A549 (cell line): ENCODE data around the gene EPS8. TPM values are rescaled to one million over a fixed set of nuclear protein-coding genes. Genes with fewer than 3 reads are reported as not detected.
"Not testable (repeated sequence)": the region's sequence is repeated elsewhere in the genome, so short reads cannot be mapped to it uniquely, and the experiment has no call there.

Source experiments
- ATAC-seq, 2 experiments: fragments of 200-7000 bp in 1 of 2; fragments of >200 bp in 1 of 2; cut with Nextera tagmentation in 1 of 2; cut with Tn5 transposase in 1 of 2; 3 replicates each; pipeline versions ENCODE4 v1.8.0 to v1.9.1; 2018 to 2020; ENCODE audit warnings: mild to moderate bottlenecking in 1 of 2, moderate library complexity in 1 of 2
- CTCF ChIA-PET: fragments of 300-600 bp; sonication (Branson Sonifier 250); formaldehyde crosslinking; extraction: SDS; loops from one replicate; lab custom pipeline; 2021; ENCODE audit warnings: antibody characterized with exemption, inconsistent platforms; lab: Yijun Ruan, JAX
- POLR2A ChIA-PET: fragments of 350-600 bp; formaldehyde crosslinking; extraction: SDS; loops from one replicate; lab custom pipeline; 2021; ENCODE audit warnings: antibody characterized with exemption, inconsistent platforms; lab: Yijun Ruan, JAX
- DNase-seq, 2 experiments: peaks; one replicate each; pipeline versions ENCODE4 v3.0.0 to v3.0.0-alpha.2; 2011 to 2016; ENCODE audit warnings: low read depth in 1 of 2, low spot score in 1 of 2
- FAIRE-seq: peaks from 2 replicates; lab custom pipeline; 2011; peaks lifted over from hg19 to GRCh38; lab: Jason Lieb, UNC
- H3K27ac ChIP-seq, 2 experiments: fragments of >200 bp; sonication (Bioruptor Twin); formaldehyde crosslinking; 3 replicates each; pipeline ENCODE4 v1.5.1; 2016 to 2017
- H3K4me1 ChIP-seq: fragments of >200 bp; sonication (Bioruptor Twin); formaldehyde crosslinking; 3 replicates; pipeline ENCODE4 v1.6.1; 2016
- H3K4me2 ChIP-seq: fragments of >200 bp; sonication (Bioruptor Twin); formaldehyde crosslinking; 3 replicates; pipeline ENCODE4 v1.6.1; 2016
- H3K4me3 ChIP-seq: fragments of >200 bp; sonication (Bioruptor Twin); formaldehyde crosslinking; 3 replicates; pipeline ENCODE4 v1.5.1; 2016
- H3K9me3 ChIP-seq: fragments of >200 bp; sonication (Bioruptor Twin); formaldehyde crosslinking; 3 replicates; pipeline ENCODE4 v1.6.1; 2016
- BHLHE40 ChIP-seq: IDR thresholded peaks from 2 replicates; pipeline ENCODE4 v1.6.1; 2012; ENCODE audit warnings: low read depth, low read length, inconsistent platforms
- CEBPB ChIP-seq, 2 experiments: fragments of >200 bp in 1 of 2; sonication (Bioruptor Twin) in 1 of 2; formaldehyde crosslinking in 1 of 2; IDR thresholded peaks; 2 replicates each; pipeline ENCODE4 v1.6.1; 2012 to 2016
- FOSB ChIP-seq: fragments of 250-450 bp; sonication (Bioruptor Pico); IDR thresholded peaks from 2 replicates; pipeline ENCODE4 v1.5.0; 2020; ENCODE audit warnings: mild to moderate bottlenecking, moderate library complexity
- FOSL2 ChIP-seq, 2 experiments: fragments of 450-650 bp in 1 of 2; fragments of >200 bp in 1 of 2; sonication (Bioruptor Twin) in 1 of 2; formaldehyde crosslinking; IDR thresholded peaks; 2 replicates each; pipeline versions ENCODE4 v1.5.0 to v1.6.1; 2016 to 2020; ENCODE audit warnings: mild to moderate bottlenecking in 1 of 2, moderate library complexity in 1 of 2
- MAFK ChIP-seq: fragments of 450-650 bp; IDR thresholded peaks from 2 replicates; pipeline ENCODE4 v1.6.1; 2014; ENCODE audit not compliant: partially characterized antibody
- NR3C1 ChIP-seq: fragments of >200 bp; sonication (Bioruptor Twin); formaldehyde crosslinking; IDR thresholded peaks from 3 replicates; pipeline ENCODE4 v1.6.1; 2017
- PHF8 ChIP-seq: fragments of 200-600 bp; sonication (generic); IDR thresholded peaks from 2 replicates; pipeline ENCODE4 v1.6.1; 2016; ENCODE audit warnings: low read depth, mild to moderate bottlenecking, antibody characterized with exemption, moderate library complexity, borderline replicate concordance
- RARB ChIP-seq: fragments of 250-450 bp; sonication (Bioruptor Pico); IDR thresholded peaks from 2 replicates; pipeline ENCODE4 v1.8.0; 2021; ENCODE audit warnings: mild to moderate bottlenecking, moderate library complexity
- RFX5 ChIP-seq: fragments of 450-650 bp; IDR thresholded peaks from 2 replicates; pipeline ENCODE4 v1.7.1; 2014; ENCODE audit warnings: antibody characterized with exemption, mild to moderate bottlenecking, moderate library complexity
- SMC3 ChIP-seq: fragments of >200 bp; sonication (Bioruptor Twin); formaldehyde crosslinking; IDR thresholded peaks from 3 replicates; pipeline ENCODE4 v1.6.1; 2018; ENCODE audit warnings: inconsistent platforms
- TP53 ChIP-seq: fragments of 250-450 bp; sonication (Bioruptor Pico); IDR thresholded peaks from 2 replicates; pipeline ENCODE4 v1.5.0; 2021; ENCODE audit warnings: mild to moderate bottlenecking, moderate library complexity
- ZC3H11A ChIP-seq: fragments of 450-650 bp; IDR thresholded peaks from 2 replicates; pipeline ENCODE4 v1.6.1; 2014; ENCODE audit warnings: antibody characterized with exemption, mild to moderate bottlenecking
- WGBS: methylation state at CpG from one replicate; pipeline ENCODE4 v1.1.6; 2017; ENCODE audit errors: missing lambda C conversion rate; 5-methylcytosine and 5-hydroxymethylcytosine counted together
- polyA plus RNA-seq, 4 experiments: library from polyadenylated mRNA; depleted of rRNA in 3 of 4; stranded (reverse); fragments of >200 nt; fragmentation: RNase III in 1 of 4; extraction: RNeasy Plus Mini Kit Qiagen cat#74134 plus additional on column Dnase treatment in 1 of 4; gene quantifications; 2 replicates in 3 of 4; 3 replicates in 1 of 4; pipeline ENCODE4 v1.2.3, GENCODE V29; 2011 to 2017
- TF ChIP-seq, protein P1 (sequence below): fragments of >200 bp; sonication (Bioruptor Twin); formaldehyde crosslinking; IDR thresholded peaks from 2 replicates; pipeline ENCODE4 v1.6.1; 2016
- TF ChIP-seq, protein P2 (sequence below): fragments of >200 bp; sonication (Bioruptor Twin); formaldehyde crosslinking; IDR thresholded peaks from 3 replicates; pipeline ENCODE4 v1.6.1; 2016
- TF ChIP-seq, protein P3 (sequence below): IDR thresholded peaks from 2 replicates; pipeline ENCODE4 v1.6.1; 2012; ENCODE audit warnings: low read depth, borderline replicate concordance
- TF ChIP-seq, protein P4 (sequence below): fragments of >200 bp; sonication (Bioruptor Twin); formaldehyde crosslinking; IDR thresholded peaks from 3 replicates; pipeline ENCODE4 v1.5.1; 2016

Gene EPS8
- polyA plus RNA-seq, 2 of the 4 experiments (the other 2 are of a cell fraction): 25.1 to 101 TPM

DNA sequence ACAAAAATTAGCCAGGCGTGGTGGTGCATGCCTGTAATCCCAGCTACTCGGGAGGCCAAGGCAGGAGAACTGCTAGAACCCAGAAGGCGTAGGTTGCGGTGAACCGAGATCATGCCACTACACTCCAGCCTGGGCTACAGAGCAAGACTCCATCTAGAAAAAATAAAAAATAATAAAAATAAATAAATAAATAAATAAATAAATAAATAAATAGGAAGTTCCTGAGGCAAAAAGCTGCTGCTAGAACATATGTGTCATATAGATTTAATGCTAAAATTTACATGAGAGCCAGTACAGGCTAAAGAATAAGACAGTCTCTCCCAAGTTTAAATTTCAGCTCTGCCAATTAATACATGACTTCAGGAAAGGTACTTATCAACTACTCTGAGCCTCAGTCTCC lies 48.8 kb downstream of the EPS8 start:
- H3K4me2 ChIP-seq, DNase-seq, H3K27ac ChIP-seq, POLR2A ChIA-PET, CTCF ChIA-PET, H3K9me3 ChIP-seq, H3K4me3 ChIP-seq, ATAC-seq, FAIRE-seq: not testable (repeated sequence)
- 0 out of 2 replicates have a peak, but pooled peaks have one; percentile 13 for TF ChIP-seq ZC3H11A
- peaks cover 28% of the 10 kb centered on the region for H3K4me1 ChIP-seq
- 95% methylated on average over 5 of the region's 5 CpGs for WGBS

DNA sequence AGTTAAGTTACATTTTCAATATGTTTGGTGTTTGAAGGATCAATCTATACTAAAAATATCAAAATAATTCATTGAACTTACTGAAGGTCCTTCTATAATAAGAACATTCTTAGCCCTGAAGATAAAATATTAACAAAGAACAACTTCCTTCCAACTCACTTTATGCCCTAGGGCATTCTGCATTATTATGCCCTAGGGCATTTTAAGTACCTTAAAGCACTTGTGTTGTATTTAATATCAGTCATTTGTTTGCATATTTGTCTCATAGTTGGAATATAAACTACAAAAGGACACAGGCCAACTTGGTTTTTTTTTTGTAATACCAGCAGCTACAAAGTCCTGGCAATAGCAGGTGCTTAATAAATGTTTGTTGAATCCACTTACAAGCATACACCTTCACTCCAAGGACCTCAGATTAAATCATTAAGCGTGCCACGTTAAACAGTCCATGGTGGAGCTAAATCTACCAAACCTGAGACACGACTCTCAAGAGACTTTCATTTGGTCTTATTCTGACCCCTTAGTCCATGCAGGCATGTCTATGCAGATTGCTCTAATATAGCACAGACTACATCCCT lies 50.7 kb downstream of the EPS8 start:
- Histone ChIP-seq H3K4me1 (peaks cover 34% of the 10 kb centered on the region), H3K9me3 (0 out of 3 replicates have a peak, but pooled peaks cover 2% of the 10 kb centered on the region), H3K27ac (no peak overlapping the region), H3K4me3 (no peak overlapping the region), H3K4me2 (no peak overlapping the region)
- CTCF ChIA-PET: interaction anchor here (0.6 kb wide), 1 partner anchor 14 kb away, joined by 3 read pairs; no protein-coding TSS in a partner anchor
- 90% methylated on average over 3 of the region's 3 CpGs for WGBS
- POLR2A ChIA-PET: no interaction called here
- no peak for DNase-seq
- FAIRE-seq: peak; percentile 32
- TF ChIP-seq BHLHE40 (no peak), RARB (CRISPR knock-in tag) (no peak), PHF8 (no peak), ZC3H11A (no peak), FOSB (CRISPR knock-in tag) (no peak), FOSL2 (IDR thresholded peaks at IDR 0.05) (no peak), FOSL2 (CRISPR knock-in tag; IDR thresholded peaks at IDR 0.05) (no peak), TP53 (CRISPR knock-in tag) (no peak), RFX5 (no peak), NR3C1 (no peak), MAFK (no peak)
- TF ChIP-seq, protein P1, sequence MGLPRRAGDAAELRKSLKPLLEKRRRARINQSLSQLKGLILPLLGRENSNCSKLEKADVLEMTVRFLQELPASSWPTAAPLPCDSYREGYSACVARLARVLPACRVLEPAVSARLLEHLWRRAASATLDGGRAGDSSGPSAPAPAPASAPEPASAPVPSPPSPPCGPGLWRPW: no peak
- TF ChIP-seq, protein P2, sequence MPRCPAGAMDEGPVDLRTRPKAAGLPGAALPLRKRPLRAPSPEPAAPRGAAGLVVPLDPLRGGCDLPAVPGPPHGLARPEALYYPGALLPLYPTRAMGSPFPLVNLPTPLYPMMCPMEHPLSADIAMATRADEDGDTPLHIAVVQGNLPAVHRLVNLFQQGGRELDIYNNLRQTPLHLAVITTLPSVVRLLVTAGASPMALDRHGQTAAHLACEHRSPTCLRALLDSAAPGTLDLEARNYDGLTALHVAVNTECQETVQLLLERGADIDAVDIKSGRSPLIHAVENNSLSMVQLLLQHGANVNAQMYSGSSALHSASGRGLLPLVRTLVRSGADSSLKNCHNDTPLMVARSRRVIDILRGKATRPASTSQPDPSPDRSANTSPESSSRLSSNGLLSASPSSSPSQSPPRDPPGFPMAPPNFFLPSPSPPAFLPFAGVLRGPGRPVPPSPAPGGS: no peak
- TF ChIP-seq, protein P3, sequence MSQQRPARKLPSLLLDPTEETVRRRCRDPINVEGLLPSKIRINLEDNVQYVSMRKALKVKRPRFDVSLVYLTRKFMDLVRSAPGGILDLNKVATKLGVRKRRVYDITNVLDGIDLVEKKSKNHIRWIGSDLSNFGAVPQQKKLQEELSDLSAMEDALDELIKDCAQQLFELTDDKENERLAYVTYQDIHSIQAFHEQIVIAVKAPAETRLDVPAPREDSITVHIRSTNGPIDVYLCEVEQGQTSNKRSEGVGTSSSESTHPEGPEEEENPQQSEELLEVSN: no peak
- TF ChIP-seq, protein P4, sequence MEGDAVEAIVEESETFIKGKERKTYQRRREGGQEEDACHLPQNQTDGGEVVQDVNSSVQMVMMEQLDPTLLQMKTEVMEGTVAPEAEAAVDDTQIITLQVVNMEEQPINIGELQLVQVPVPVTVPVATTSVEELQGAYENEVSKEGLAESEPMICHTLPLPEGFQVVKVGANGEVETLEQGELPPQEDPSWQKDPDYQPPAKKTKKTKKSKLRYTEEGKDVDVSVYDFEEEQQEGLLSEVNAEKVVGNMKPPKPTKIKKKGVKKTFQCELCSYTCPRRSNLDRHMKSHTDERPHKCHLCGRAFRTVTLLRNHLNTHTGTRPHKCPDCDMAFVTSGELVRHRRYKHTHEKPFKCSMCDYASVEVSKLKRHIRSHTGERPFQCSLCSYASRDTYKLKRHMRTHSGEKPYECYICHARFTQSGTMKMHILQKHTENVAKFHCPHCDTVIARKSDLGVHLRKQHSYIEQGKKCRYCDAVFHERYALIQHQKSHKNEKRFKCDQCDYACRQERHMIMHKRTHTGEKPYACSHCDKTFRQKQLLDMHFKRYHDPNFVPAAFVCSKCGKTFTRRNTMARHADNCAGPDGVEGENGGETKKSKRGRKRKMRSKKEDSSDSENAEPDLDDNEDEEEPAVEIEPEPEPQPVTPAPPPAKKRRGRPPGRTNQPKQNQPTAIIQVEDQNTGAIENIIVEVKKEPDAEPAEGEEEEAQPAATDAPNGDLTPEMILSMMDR: no peak
- no peak for ATAC-seq

DNA sequence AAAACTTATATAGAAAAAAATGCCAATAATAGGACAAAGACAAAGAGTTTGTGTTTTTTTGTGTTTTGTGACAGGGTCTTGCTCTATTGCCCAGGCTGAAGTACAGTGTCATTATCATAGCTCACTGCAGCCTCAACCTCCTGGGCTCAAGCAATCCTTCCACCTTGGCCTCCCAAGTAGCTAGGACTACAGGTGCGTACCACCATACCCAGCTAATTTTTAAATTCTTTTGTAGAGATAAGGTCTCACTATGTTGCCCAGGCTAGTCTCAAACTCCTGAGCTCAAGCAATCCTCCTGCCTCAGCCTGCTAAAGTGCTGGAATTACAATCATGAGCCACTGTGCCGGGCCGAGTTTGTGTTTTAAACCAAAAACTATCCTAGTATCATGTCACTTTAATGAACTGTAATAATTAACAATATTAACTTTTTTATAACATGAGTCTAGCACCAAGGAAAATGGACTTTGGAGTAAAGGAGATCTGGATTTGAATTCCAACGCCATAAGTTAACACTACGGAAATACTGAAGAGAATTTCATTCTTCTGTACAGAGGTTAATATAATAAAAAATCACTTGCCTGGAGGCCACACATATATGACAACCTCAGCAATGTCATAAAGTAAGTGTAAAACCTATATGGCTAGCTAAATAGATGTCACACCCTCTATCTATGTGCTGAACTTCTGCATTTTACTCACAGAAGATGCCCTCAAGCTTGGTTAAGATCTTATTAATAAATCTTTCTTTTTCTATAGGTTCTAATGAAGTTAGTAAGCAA lies 53.2 kb downstream of the EPS8 start:
- WGBS: 85% methylated on average over 5 of the region's 5 CpGs
- H3K4me2 ChIP-seq: 0 out of 3 replicates have a peak overlapping the region, but pooled peaks have one; percentile 4
- no peak overlapping the region for H3K4me3 ChIP-seq
- no peak for DNase-seq
- POLR2A ChIA-PET: no interaction called here
- TF ChIP-seq SMC3 (no peak), CEBPB (IDR thresholded peaks at IDR 0.05) (no peak)
- H3K9me3 ChIP-seq: no peaks in the 10 kb centered on the region
- ATAC-seq: no peak
- H3K27ac ChIP-seq: no peak overlapping the region
- CTCF ChIA-PET: interaction anchor here (0.7 to 1.3 kb wide), 2 partner anchors 10 to 121 kb away, joined by 3 to 4 read pairs; no protein-coding TSS in a partner anchor
- no peak for FAIRE-seq
- peaks cover 57% of the 10 kb centered on the region for H3K4me1 ChIP-seq
